ENCODE results near the gene TIMP1. TPM values are rescaled to one million over a fixed set of nuclear protein-coding genes. Genes with fewer than 3 reads are reported as not detected.

The TIMP1 gene
- total RNA-seq, 4 donors from 2014 or later = 10.9 to 90.6 (median 36.7) TPM

GRCh38 chrX:47611489-47611888 lies 29.3 kb downstream of the TIMP1 start:
- intact Hi-C loops (cut with DNase I) = no loop called here
- DNase-seq = no peak

GRCh38 chrX:47611926-47612325 lies 29.7 kb downstream of the TIMP1 start:
- WGBS, 2 donors = 67 to 100% methylated on average over 1 to 2 of the region's 2 CpGs
- Histone ChIP-seq H3K27ac (no peak overlapping the region), H3K4me3 (no peak overlapping the region), H3K9me3 (no peaks in the 10 kb centered on the region), H3K27me3 (no peaks in the 10 kb centered on the region), H3K36me3 (no peaks in the 10 kb centered on the region), H3K4me1 (no peaks in the 10 kb centered on the region)
- TF ChIP-seq CTCF (IDR thresholded peaks at IDR 0.05) (no peak), POLR2A (IDR thresholded peaks at IDR 0.05) (no peak)
- intact Hi-C loops (cut with DNase I) = no loop called here
- no peak for DNase-seq

More at GRCh38 chrX:47611489-47611888, 29.3 kb downstream of the TIMP1 start:
- Histone ChIP-seq H3K4me3 (no peak overlapping the region), H3K36me3 (no peaks in the 10 kb centered on the region), H3K27ac (no peak overlapping the region), H3K27me3 (no peaks in the 10 kb centered on the region), H3K9me3 (no peaks in the 10 kb centered on the region), H3K4me1 (no peaks in the 10 kb centered on the region)
- TF ChIP-seq CTCF (IDR thresholded peaks at IDR 0.05) (no peak), POLR2A (IDR thresholded peaks at IDR 0.05) (no peak)
- 60% methylated on average over 2 of the region's 2 CpGs; no CpG with 5 or more reads in 1 of the 2 donors for WGBS, 2 donors

- no peak for DNase-seq
- Histone ChIP-seq H3K36me3 (no peaks in the 10 kb centered on the region), H3K4me3 (no peak overlapping the region), H3K4me1 (no peaks in the 10 kb centered on the region), H3K27ac (no peak overlapping the region), H3K27me3 (no peaks in the 10 kb centered on the region), H3K9me3 (no peaks in the 10 kb centered on the region)
- no peak for TF ChIP-seq POLR2A (IDR thresholded peaks at IDR 0.05)
- TF ChIP-seq CTCF (IDR thresholded peaks at IDR 0.05) = no peak
- intact Hi-C loops (cut with DNase I) = no loop called here
Measured at GRCh38 chrX:47612418-47612817, 30.2 kb downstream of the TIMP1 start.

GRCh38 chrX:47613082-47613481 lies 30.8 kb downstream of the TIMP1 start:
- intact Hi-C loops (cut with DNase I) = no loop called here
- H3K27me3 ChIP-seq = no peaks in the 10 kb centered on the region
- H3K9me3 ChIP-seq = no peaks in the 10 kb centered on the region
- WGBS, 2 donors = 89 to 94% methylated on average over 6 to 8 of the region's 8 CpGs
- H3K36me3 ChIP-seq = no peaks in the 10 kb centered on the region
- H3K27ac ChIP-seq = no peak overlapping the region
- no peak for DNase-seq
- no peaks in the 10 kb centered on the region for H3K4me1 ChIP-seq
- no peak for TF ChIP-seq POLR2A (IDR thresholded peaks at IDR 0.05)
- H3K4me3 ChIP-seq = no peak overlapping the region

GRCh38 chrX:47614618-47615017 lies 32.4 kb downstream of the TIMP1 start:
- peaks cover 0 to 5% (median 1%) of the 10 kb centered on the region in 3 donors for H3K4me1 ChIP-seq
- no peak overlapping the region for H3K4me3 ChIP-seq
- H3K27ac ChIP-seq = no peak overlapping the region
- H3K36me3 ChIP-seq = no peaks in the 10 kb centered on the region
- DNase-seq = no peak
- TF ChIP-seq CTCF (IDR thresholded peaks at IDR 0.05) (no peak), POLR2A (IDR thresholded peaks at IDR 0.05) (no peak)
- H3K27me3 ChIP-seq = peaks cover 0 to 4% (median 0%) of the 10 kb centered on the region in 4 donors
- 65% methylated on average over 2 of the region's 5 CpGs; no CpG with 5 or more reads in 1 of the 2 donors for WGBS, 2 donors
- H3K9me3 ChIP-seq = no peaks in the 10 kb centered on the region
- intact Hi-C loops (cut with DNase I) = no loop called here

- no peak for DNase-seq
- TF ChIP-seq POLR2A (IDR thresholded peaks at IDR 0.05) (no peak), CTCF (IDR thresholded peaks at IDR 0.05) (no peak)
- peaks cover 0 to 13% (median 0%) of the 10 kb centered on the region in 4 donors for H3K27me3 ChIP-seq
- peaks cover 0 to 15% (median 3%) of the 10 kb centered on the region in 3 donors for H3K4me1 ChIP-seq
- H3K27ac ChIP-seq = no peak overlapping the region
- intact Hi-C loops (cut with DNase I) = no loop called here
- H3K9me3 ChIP-seq = no peaks in the 10 kb centered on the region
- no peaks in the 10 kb centered on the region for H3K36me3 ChIP-seq
- peak overlapping the region in 2 of 4 donors; percentile 40 to 59 for H3K4me3 ChIP-seq
- WGBS, 2 donors = 66 to 74% methylated on average over 7 to 16 of the region's 32 CpGs
Measured at GRCh38 chrX:47618923-47619485, 36.8 kb downstream of the TIMP1 start.

All from esophagus squamous epithelium (tissue), 5 donors.